ENCODE measurements around the gene CD34.

Gene CD34

DNA sequence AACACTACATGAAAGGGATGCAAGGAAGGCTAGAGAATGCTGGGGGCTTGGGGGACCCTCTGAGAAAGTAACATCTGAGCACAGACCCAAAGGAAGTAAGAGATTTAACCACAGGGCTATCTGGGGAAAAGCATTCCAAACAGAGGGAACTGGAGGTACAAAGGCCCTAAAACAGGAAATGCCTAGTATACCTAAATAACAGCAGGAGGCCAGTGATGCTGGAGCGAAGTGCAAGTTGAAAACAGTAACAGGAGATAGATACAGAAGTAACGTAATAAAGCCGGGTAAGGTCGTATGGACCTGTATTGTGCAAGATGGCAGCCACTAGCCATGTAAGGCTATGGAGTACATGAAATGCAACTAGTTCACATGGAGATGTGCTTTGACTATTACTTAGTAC is 52.1 kb downstream of the CD34 start:
- no peak overlapping the region for H3K4me3 ChIP-seq (ENCODE audit: low read length)
- no CpG with 5 or more reads among the region's 4 CpGs for WGBS (ENCODE audit: insufficient coverage, insufficient read length)
- H3K9me3 ChIP-seq (ENCODE audit: control insufficient read depth, insufficient read depth, low read length) = no peaks in the 10 kb centered on the region
- no peaks in the 10 kb centered on the region for H3K27me3 ChIP-seq (ENCODE audit: control insufficient read depth, insufficient read depth, low read length)
- no peaks in the 10 kb centered on the region for H3K36me3 ChIP-seq (ENCODE audit: control insufficient read depth, insufficient read depth, low read length)
- H3K27ac ChIP-seq (ENCODE audit: low read length) = no peak overlapping the region
- no peak for DNase-seq (ENCODE audit: low read depth, low spot score)
- peaks cover 2% of the 10 kb centered on the region; the same call in 1 of the 2 replicates for H3K4me1 ChIP-seq (ENCODE audit: control insufficient read depth, insufficient read depth, low read length)

DNA sequence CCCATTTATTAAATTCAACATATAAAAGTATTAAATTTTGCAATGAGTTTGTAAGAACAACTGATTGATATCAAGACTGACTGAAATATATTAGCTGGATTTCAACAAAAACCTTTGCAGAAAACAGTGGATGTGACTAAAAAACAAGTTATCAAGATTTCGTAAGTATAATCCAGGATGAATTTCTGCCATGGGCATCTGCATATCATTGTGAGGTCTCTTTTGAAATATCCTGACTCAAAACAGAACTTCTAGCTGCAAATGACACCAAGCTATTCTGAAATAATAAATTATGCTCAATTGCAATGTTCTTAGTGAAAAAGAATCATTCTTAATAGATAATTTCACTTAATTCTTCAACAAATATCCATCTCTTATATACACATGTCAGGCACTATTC is 52.6 kb downstream of the CD34 start:
- no CpG with 5 or more reads among the region's 1 CpG for WGBS (ENCODE audit: insufficient coverage, insufficient read length)
- peaks cover 2% of the 10 kb centered on the region; the same call in 1 of the 2 replicates for H3K4me1 ChIP-seq (ENCODE audit: control insufficient read depth, insufficient read depth, low read length)
- H3K4me3 ChIP-seq (ENCODE audit: low read length) = no peak overlapping the region
- H3K9me3 ChIP-seq (ENCODE audit: control insufficient read depth, insufficient read depth, low read length) = no peaks in the 10 kb centered on the region
- no peaks in the 10 kb centered on the region for H3K27me3 ChIP-seq (ENCODE audit: control insufficient read depth, insufficient read depth, low read length)
- H3K27ac ChIP-seq (ENCODE audit: low read length) = no peak overlapping the region
- no peaks in the 10 kb centered on the region for H3K36me3 ChIP-seq (ENCODE audit: control insufficient read depth, insufficient read depth, low read length)
- no peak for DNase-seq (ENCODE audit: low read depth, low spot score)

DNA sequence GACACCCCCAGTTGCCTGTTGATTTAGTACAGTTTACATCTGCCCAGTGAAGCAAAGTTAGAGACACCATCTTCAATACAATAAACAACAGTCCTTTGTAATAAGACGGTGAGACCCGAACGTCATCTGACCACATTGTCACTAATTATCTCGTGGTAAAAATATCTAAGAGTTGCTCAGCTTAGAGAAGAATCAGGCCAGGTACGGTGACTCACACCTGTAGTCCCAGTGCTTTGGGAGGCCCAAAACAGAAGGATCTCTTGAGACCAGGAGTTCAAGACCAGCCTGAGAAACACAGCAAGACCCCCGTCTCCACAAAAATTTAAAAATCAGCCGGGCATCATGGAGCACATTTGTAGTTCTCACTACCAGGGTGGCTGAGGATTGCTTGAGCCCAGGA is 53.5 kb downstream of the CD34 start:
- no peak overlapping the region for H3K4me3 ChIP-seq (ENCODE audit: low read length)
- H3K27ac ChIP-seq (ENCODE audit: low read length) = no peak overlapping the region
- peaks cover 2% of the 10 kb centered on the region; the same call in 1 of the 2 replicates for H3K4me1 ChIP-seq (ENCODE audit: control insufficient read depth, insufficient read depth, low read length)
- H3K27me3 ChIP-seq (ENCODE audit: control insufficient read depth, insufficient read depth, low read length) = no peaks in the 10 kb centered on the region
- H3K36me3 ChIP-seq (ENCODE audit: control insufficient read depth, insufficient read depth, low read length) = no peaks in the 10 kb centered on the region
- no peak for DNase-seq (ENCODE audit: low read depth, low spot score)
- H3K9me3 ChIP-seq (ENCODE audit: control insufficient read depth, insufficient read depth, low read length) = no peaks in the 10 kb centered on the region
- no CpG with 5 or more reads among the region's 7 CpGs for WGBS (ENCODE audit: insufficient coverage, insufficient read length)

DNA sequence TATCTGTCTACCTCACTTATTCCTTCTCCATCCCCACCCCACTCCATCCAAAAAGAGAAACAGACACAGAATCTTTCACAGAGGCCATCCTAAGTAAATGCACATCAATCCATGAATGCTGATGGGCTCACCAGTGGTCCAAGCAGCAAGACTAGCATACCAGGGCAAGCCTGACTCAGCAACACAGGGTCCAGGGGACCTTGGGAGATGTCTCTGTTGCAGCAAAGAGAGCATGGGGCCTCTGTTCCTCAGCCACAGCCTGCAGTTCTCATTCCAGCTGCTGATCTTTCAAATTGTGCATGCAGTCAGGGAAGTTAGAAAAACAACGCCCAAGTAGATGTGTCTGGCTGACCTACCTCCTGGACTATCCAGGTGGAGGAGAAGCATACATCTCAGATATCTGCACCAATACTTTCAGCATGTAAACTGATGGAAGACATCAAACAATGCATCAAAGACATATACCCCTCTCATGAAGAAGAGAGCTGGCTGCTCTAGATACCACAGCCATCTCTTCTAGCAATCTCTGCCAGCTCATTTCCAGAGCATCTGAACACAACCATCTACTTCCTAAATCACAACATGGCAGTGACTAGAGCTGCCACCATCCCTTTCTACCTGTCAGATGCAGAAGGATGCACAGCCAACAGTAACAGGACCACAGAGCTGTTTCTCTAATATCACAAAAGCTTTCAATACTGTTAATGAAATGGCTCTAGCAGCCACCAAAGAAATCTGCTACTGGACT is 54.5 kb downstream of the CD34 start:
- WGBS (ENCODE audit: insufficient coverage, insufficient read length) = no CpG with 5 or more reads among the region's 1 CpG
- no peaks in the 10 kb centered on the region for H3K36me3 ChIP-seq (ENCODE audit: control insufficient read depth, insufficient read depth, low read length)
- no peaks in the 10 kb centered on the region for H3K9me3 ChIP-seq (ENCODE audit: control insufficient read depth, insufficient read depth, low read length)
- no peaks in the 10 kb centered on the region for H3K27me3 ChIP-seq (ENCODE audit: control insufficient read depth, insufficient read depth, low read length)
- H3K27ac ChIP-seq (ENCODE audit: low read length) = no peak overlapping the region
- H3K4me3 ChIP-seq (ENCODE audit: low read length) = no peak overlapping the region
- no peak for DNase-seq (ENCODE audit: low read depth, low spot score)
- peaks cover 2% of the 10 kb centered on the region; the same call in 1 of the 2 replicates for H3K4me1 ChIP-seq (ENCODE audit: control insufficient read depth, insufficient read depth, low read length)

DNA sequence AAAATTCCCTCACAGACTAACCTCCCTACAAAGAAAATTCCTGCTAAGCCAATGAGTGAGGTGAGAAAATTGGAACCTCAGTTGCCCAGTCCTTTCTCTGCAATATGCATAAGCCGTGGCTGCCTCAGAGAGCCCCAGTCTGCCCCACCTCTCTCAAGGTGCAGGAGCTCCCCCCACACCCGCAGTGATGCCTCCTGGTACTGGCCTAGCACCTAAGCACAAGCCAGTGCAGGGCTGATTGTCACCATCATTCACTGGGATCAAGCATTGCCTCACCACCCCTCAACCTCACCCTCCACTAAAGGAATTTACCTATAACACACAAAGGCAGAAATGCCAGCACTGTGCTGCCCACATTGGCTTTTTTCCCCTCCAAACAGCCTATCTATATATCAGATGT is 56.9 kb downstream of the CD34 start:
- Histone ChIP-seq H3K27ac (ENCODE audit: low read length) (no peak overlapping the region), H3K36me3 (ENCODE audit: control insufficient read depth, insufficient read depth, low read length) (no peaks in the 10 kb centered on the region), H3K27me3 (ENCODE audit: control insufficient read depth, insufficient read depth, low read length) (no peaks in the 10 kb centered on the region), H3K4me1 (ENCODE audit: control insufficient read depth, insufficient read depth, low read length) (peaks cover 2% of the 10 kb centered on the region; the same call in 1 of the 2 replicates), H3K9me3 (ENCODE audit: control insufficient read depth, insufficient read depth, low read length) (no peaks in the 10 kb centered on the region), H3K4me3 (ENCODE audit: low read length) (no peak overlapping the region)
- no CpG with 5 or more reads among the region's 2 CpGs for WGBS (ENCODE audit: insufficient coverage, insufficient read length)
- DNase-seq (ENCODE audit: low read depth, low spot score) = no peak

DNA sequence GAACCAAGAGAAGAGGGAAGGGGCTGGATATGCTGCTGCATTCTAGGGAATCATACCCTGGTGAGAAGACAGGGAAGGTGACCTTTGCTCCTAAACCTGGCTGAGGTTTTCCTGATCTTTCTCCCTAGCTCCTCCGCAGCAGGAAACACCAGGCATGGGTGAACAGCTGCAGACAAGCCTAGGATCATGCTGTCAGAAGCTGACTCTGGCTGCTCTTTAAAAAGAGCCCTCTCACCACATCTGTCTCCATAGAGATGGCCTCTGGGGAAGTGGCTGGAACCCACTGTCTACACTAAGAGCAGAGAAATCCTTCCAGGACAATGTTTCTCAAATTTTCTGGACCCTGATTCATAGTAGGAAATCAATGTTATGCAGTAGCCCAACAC is 57.6 kb downstream of the CD34 start:
- H3K36me3 ChIP-seq (ENCODE audit: control insufficient read depth, insufficient read depth, low read length) = no peaks in the 10 kb centered on the region
- H3K4me1 ChIP-seq (ENCODE audit: control insufficient read depth, insufficient read depth, low read length) = no peaks in the 10 kb centered on the region
- no peaks in the 10 kb centered on the region for H3K27me3 ChIP-seq (ENCODE audit: control insufficient read depth, insufficient read depth, low read length)
- H3K27ac ChIP-seq (ENCODE audit: low read length) = no peak overlapping the region
- H3K4me3 ChIP-seq (ENCODE audit: low read length) = no peak overlapping the region
- WGBS (ENCODE audit: insufficient coverage, insufficient read length) = no CpG with 5 or more reads among the region's 1 CpG
- H3K9me3 ChIP-seq (ENCODE audit: control insufficient read depth, insufficient read depth, low read length) = no peaks in the 10 kb centered on the region
- no peak for DNase-seq (ENCODE audit: low read depth, low spot score)

DNA sequence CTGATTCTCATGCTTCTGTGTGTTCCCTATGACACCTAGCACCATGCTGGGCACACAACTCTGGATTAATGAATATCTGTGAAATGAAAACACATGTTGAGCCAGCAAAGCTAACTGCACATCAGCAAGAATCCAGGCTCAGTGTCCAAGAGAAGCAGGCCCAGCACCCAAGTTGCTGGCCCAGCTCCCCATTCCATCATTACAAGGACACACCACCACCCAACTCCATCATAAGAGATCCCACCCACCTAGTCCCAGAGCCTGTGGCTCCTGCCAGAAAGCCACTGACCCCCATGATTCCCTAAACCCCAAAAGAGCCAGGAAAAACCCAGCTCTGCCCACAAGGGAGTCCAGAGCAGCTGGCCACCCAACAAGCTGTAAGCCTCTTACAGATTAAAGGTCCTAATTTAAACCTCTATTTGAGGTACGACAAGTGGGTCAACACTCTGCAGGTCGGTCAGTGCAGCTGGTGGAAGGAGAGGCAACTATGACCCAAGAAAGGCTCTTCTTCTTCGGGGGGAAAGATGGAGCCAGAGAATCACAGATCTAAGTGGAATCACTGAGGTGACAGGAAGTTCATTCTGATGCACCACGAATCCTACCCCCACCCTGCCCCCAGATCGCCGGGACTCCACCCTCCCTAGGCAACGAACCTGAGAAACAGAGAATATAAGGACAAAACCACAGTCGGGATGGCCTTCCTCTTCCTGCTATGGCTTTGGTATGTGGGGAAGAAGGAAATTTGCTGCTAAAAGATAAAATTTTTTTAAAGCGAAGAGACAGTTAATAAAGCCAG is 58.2 kb downstream of the CD34 start:
- H3K27ac ChIP-seq (ENCODE audit: low read length) = no peak overlapping the region
- no CpG with 5 or more reads among the region's 9 CpGs for WGBS (ENCODE audit: insufficient coverage, insufficient read length)
- H3K4me1 ChIP-seq (ENCODE audit: control insufficient read depth, insufficient read depth, low read length) = no peaks in the 10 kb centered on the region
- no peaks in the 10 kb centered on the region for H3K36me3 ChIP-seq (ENCODE audit: control insufficient read depth, insufficient read depth, low read length)
- H3K4me3 ChIP-seq (ENCODE audit: low read length) = no peak overlapping the region
- H3K27me3 ChIP-seq (ENCODE audit: control insufficient read depth, insufficient read depth, low read length) = no peaks in the 10 kb centered on the region
- DNase-seq (ENCODE audit: low read depth, low spot score) = no peak
- no peaks in the 10 kb centered on the region for H3K9me3 ChIP-seq (ENCODE audit: control insufficient read depth, insufficient read depth, low read length)

DNA sequence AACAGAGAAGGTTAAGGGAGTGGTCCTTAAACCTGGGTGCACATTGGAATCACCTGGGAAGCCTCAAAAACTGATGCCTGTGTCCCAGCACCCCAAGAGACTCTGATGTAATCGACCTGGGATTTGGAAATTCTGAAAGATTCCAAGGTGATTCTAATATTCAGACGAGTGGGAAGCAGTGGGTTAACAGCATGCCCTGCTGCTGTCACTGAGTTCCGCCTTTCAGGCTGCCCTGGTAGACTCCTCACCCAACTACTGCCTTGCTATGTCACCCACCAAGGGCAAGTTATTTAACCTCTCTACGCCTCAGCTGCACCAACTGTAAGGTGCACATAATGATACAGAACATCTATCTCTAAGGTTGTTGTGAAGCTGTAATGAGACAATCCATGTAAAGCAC is 59.2 kb downstream of the CD34 start:
- Histone ChIP-seq H3K4me3 (ENCODE audit: low read length) (no peak overlapping the region), H3K36me3 (ENCODE audit: control insufficient read depth, insufficient read depth, low read length) (no peaks in the 10 kb centered on the region)

DNA sequence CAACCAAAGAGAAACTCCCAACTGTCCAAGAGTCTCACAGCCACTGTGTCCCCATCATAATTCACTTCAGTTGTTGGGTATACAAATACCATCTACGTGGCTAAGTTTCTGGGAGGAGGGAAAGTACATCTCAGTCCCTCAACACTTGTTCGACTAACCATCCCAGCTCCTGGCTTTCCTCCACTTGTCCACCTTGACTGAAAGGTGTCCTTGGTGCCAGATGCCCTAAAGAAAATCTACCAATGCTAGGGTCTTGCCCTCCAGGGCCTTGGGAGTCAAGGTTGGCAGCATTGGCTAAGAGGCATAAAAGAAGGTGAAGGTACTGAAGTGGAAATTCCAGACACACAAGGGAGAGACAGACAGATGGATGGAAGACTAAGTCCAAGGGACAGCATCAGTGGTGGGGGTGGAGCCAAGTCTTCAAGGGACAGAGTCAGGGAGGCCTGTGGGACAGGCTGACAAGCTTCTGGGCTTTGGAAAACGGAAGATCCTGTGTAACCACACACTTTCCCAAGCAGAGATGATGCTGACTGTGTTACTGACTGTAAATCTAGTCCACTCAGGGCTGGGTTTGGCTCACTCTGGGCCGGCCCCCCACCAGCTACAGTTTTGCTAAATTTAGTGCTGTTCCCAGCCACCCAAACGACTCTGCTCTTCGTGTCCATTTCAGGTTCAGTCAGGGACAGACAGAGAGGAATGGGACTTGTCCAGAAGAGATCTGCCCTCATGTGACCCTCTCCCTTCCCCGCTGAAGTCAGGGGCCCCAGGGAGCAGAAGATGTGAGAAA is 60.1 kb downstream of the CD34 start:
- Histone ChIP-seq H3K4me3 (ENCODE audit: low read length) (no peak overlapping the region), H3K27me3 (ENCODE audit: control insufficient read depth, insufficient read depth, low read length) (no peaks in the 10 kb centered on the region), H3K9me3 (ENCODE audit: control insufficient read depth, insufficient read depth, low read length) (no peaks in the 10 kb centered on the region), H3K27ac (ENCODE audit: low read length) (no peak overlapping the region), H3K4me1 (ENCODE audit: control insufficient read depth, insufficient read depth, low read length) (no peaks in the 10 kb centered on the region), H3K36me3 (ENCODE audit: control insufficient read depth, insufficient read depth, low read length) (no peaks in the 10 kb centered on the region)
- no CpG with 5 or more reads among the region's 7 CpGs for WGBS (ENCODE audit: insufficient coverage, insufficient read length)
- no peak for DNase-seq (ENCODE audit: low read depth, low spot score)

More for the DNA sequence above, 59.2 kb downstream of the CD34 start:
- Histone ChIP-seq H3K9me3 (ENCODE audit: control insufficient read depth, insufficient read depth, low read length) (no peaks in the 10 kb centered on the region), H3K27me3 (ENCODE audit: control insufficient read depth, insufficient read depth, low read length) (no peaks in the 10 kb centered on the region), H3K27ac (ENCODE audit: low read length) (no peak overlapping the region), H3K4me1 (ENCODE audit: control insufficient read depth, insufficient read depth, low read length) (no peaks in the 10 kb centered on the region)
- no CpG with 5 or more reads among the region's 4 CpGs for WGBS (ENCODE audit: insufficient coverage, insufficient read length)
- no peak for DNase-seq (ENCODE audit: low read depth, low spot score)

DNA sequence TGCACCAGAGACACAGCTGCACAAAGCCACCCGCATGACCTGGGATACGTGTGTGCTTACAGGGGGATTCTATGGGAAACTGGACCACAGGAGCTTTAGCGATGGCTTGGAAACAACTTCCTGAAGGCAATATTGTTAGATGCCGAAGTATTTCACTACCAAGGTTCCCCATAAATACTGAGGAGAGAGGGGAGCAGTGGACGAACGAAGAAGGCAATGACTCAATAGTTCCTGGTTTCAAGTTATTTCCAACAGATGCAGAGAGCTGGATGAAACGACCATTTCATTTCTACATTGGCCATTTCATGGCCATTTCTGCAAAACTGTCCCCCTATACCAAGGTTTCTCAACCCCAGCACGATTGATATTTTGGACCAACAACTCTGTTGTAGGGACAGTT is 61.3 kb downstream of the CD34 start:
- DNase-seq (ENCODE audit: low read depth, low spot score) = no peak
- H3K4me3 ChIP-seq (ENCODE audit: low read length) = no peak overlapping the region
- WGBS (ENCODE audit: insufficient coverage, insufficient read length) = no CpG with 5 or more reads among the region's 8 CpGs
- H3K27me3 ChIP-seq (ENCODE audit: control insufficient read depth, insufficient read depth, low read length) = no peaks in the 10 kb centered on the region
- H3K9me3 ChIP-seq (ENCODE audit: control insufficient read depth, insufficient read depth, low read length) = no peaks in the 10 kb centered on the region
- H3K36me3 ChIP-seq (ENCODE audit: control insufficient read depth, insufficient read depth, low read length) = no peaks in the 10 kb centered on the region
- no peak overlapping the region for H3K27ac ChIP-seq (ENCODE audit: low read length)
- no peaks in the 10 kb centered on the region for H3K4me1 ChIP-seq (ENCODE audit: control insufficient read depth, insufficient read depth, low read length)
